AG04450 (cell line): ENCODE results near the gene PKN1. TPM values are rescaled to one million over a fixed set of nuclear protein-coding genes. Genes with fewer than 3 reads are reported as not detected.
"Not testable (repeated sequence)": the region's sequence is repeated elsewhere in the genome, so short reads cannot be mapped to it uniquely, and the experiment has no call there.

Source experiments
- CTCF ChIA-PET: fragments of 300-600, 350-600 bp; formaldehyde crosslinking; extraction: SDS; loops from one replicate; lab custom pipeline; 2022; ENCODE audit warnings: antibody characterized with exemption, inconsistent platforms; lab: Charles Lee
- POLR2A ChIA-PET: fragments of 350-600 bp; formaldehyde crosslinking; extraction: SDS; loops from one replicate; lab custom pipeline; 2021; ENCODE audit warnings: antibody characterized with exemption, inconsistent platforms; lab: Yijun Ruan, JAX
- DNase-seq: peaks from one replicate; pipeline ENCODE4 v3.0.0-alpha.2; 2011; ENCODE audit warnings: low read depth, low spot score
- H3K27ac ChIP-seq: one replicate; pipeline ENCODE4 v1.5.1; 2012; ENCODE audit warnings: low read depth, low read length, control low read depth
- H3K27me3 ChIP-seq: one replicate; pipeline ENCODE4 v1.6.0; 2012; ENCODE audit warnings: low read length; ENCODE audit not compliant: control insufficient read depth, insufficient read depth
- H3K4me3 ChIP-seq: 2 replicates; pipeline ENCODE4 v1.5.1; 2011; ENCODE audit warnings: mild to moderate bottlenecking, low read depth, low read length, control low read depth
- H3K9me3 ChIP-seq: 2 replicates; pipeline ENCODE4 v1.5.1; 2012; ENCODE audit warnings: low read length; ENCODE audit not compliant: control insufficient read depth, insufficient read depth
- polyA plus RNA-seq: library from polyadenylated mRNA; depleted of rRNA; stranded (reverse); fragments of >200 nt; gene quantifications from 2 replicates; pipeline ENCODE4 v1.2.3, GENCODE V29; 2011
- TF ChIP-seq, protein P1 (sequence below): IDR thresholded peaks from 2 replicates; pipeline ENCODE4 v1.5.1; 2011; ENCODE audit warnings: low read depth, low read length, control low read depth, inconsistent platforms

PKN1 gene
- polyA plus RNA-seq, 1 experiment: 37.5 TPM

DNA sequence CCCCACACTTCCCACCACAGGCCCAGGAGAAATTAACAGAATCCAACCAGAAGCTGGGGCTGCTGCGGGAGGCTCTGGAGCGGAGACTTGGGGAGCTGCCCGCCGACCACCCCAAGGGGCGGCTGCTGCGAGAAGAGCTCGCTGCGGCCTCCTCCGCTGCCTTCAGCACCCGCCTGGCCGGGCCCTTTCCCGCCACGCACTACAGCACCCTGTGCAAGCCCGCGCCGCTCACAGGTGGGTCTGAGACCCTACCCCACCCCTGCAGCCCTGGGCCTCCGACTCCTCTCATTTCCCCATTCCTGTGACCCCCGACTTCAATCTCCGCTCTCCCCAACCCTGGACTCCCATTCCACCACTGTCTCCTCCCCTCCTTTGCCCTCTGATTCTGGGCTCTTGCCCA lies 17.8 kb downstream of the PKN1 start:
- H3K4me3 ChIP-seq: no peak overlapping the region
- H3K9me3 ChIP-seq: peaks cover 10% of the 10 kb centered on the region; the same call in 1 of the 2 replicates
- DNase-seq: no peak
- no peaks in the 10 kb centered on the region for H3K27me3 ChIP-seq
- POLR2A ChIA-PET: no interaction called here
- CTCF ChIA-PET: interaction anchor here (1.5 kb wide), 1 partner anchor 29 kb away, joined by 5 read pairs; no protein-coding TSS in a partner anchor
- H3K27ac ChIP-seq: no peak overlapping the region
- TF ChIP-seq, protein P1, sequence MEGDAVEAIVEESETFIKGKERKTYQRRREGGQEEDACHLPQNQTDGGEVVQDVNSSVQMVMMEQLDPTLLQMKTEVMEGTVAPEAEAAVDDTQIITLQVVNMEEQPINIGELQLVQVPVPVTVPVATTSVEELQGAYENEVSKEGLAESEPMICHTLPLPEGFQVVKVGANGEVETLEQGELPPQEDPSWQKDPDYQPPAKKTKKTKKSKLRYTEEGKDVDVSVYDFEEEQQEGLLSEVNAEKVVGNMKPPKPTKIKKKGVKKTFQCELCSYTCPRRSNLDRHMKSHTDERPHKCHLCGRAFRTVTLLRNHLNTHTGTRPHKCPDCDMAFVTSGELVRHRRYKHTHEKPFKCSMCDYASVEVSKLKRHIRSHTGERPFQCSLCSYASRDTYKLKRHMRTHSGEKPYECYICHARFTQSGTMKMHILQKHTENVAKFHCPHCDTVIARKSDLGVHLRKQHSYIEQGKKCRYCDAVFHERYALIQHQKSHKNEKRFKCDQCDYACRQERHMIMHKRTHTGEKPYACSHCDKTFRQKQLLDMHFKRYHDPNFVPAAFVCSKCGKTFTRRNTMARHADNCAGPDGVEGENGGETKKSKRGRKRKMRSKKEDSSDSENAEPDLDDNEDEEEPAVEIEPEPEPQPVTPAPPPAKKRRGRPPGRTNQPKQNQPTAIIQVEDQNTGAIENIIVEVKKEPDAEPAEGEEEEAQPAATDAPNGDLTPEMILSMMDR: no peak

DNA sequence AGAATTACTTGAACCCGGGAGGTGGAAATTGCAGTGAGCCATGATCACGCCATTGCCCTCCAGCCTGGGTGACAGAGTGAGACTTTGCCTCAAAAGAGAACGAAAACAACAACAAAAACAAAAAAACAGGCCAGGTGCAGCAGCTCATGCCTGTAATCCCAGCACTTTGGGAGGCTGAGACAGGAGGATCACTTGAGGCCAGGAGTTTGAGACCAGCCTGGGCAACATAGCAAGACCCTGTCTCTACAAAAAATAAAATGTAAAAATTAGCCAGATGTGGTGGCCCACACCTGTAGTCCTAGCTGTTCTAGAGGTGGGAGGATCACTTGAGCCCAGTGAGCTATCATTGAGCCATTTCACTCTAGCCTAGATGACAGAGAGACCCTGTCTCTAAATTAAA lies 19.2 kb downstream of the PKN1 start:
- POLR2A ChIA-PET, H3K27ac ChIP-seq, H3K9me3 ChIP-seq, H3K27me3 ChIP-seq, H3K4me3 ChIP-seq, DNase-seq: not testable (repeated sequence)
- CTCF ChIA-PET: interaction anchor here (0.6 kb wide), 1 partner anchor 20 kb away, joined by 4 read pairs; no protein-coding TSS in a partner anchor

DNA sequence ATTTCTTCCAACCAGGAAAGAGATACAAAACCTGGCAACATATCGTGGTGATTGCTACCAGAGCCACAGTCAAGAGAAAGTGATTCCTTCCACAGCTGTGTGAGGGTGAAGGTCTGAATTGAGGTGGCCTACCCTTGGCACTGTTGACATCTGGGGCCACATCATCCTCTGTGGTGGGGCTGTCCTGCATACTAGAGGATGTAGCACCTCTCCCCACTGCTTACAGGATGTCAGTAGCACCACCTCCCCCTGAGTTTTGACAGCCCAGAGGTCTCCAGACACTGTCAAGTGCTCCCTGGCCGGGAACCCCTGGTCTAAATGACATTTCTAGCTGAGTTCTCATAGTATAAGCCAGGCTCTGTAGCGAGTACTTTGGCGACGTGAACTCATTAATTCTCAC lies 26.6 kb downstream of the PKN1 start:
- ChIA-PET CTCF (interaction anchor here (0.6 to 0.9 kb wide), 4 partner anchors 21 to 1058 kb away, joined by 3 to 4 read pairs (median 4); no protein-coding TSS in a partner anchor), POLR2A (no interaction called here)
- TF ChIP-seq, protein P1: no peak
- no peak for DNase-seq
- H3K27me3 ChIP-seq: no peaks in the 10 kb centered on the region
- H3K4me3 ChIP-seq: no peak overlapping the region
- no peaks in the 10 kb centered on the region for H3K9me3 ChIP-seq
- H3K27ac ChIP-seq: no peak overlapping the region

DNA sequence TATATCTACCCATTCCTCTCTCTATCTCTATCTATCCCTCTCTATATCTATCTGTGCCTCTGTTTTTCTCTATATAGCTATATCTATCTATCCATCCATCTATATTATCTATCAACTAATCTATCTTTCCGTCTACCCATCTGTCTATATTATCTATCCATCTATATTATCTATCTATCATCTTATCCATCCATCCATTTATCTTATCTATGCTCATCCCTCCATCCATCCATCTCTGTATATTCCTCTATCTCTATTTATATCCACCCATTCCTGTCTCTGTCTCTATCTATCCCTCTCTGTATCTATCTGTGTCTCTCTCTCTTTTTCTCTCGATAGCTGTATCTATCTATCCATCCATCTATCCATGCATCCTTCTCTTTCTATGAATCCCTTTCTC lies 27.8 kb downstream of the PKN1 start:
- Histone ChIP-seq H3K27me3 (no peaks in the 10 kb centered on the region), H3K27ac (no peak overlapping the region), H3K4me3 (no peak overlapping the region), H3K9me3 (no peaks in the 10 kb centered on the region)
- no peak for DNase-seq
- POLR2A ChIA-PET: no interaction called here
- CTCF ChIA-PET: no interaction called here
- TF ChIP-seq, protein P1: no peak

DNA sequence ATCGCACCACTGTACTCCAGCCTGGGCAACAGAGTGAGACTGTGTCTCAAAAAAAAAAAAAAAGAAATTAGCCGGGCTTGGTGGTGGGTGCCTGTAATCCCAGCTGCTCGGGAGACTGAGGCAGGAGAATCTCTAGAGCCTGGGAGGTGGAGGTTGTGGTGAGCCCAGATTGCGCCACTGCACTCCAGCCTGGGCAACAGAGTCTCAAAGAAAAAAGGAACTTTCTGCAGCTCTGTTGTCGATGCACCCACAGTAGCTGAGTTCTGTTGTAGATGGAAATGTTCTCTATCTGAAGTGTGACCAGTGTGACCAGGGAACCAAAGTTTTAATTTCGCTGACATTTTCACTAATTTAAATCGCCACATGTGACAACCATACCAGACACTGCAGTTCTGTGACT lies 29.3 kb downstream of the PKN1 start:
- POLR2A ChIA-PET, H3K27ac ChIP-seq, H3K4me3 ChIP-seq, DNase-seq, H3K27me3 ChIP-seq, CTCF ChIA-PET, H3K9me3 ChIP-seq: not testable (repeated sequence)

DNA sequence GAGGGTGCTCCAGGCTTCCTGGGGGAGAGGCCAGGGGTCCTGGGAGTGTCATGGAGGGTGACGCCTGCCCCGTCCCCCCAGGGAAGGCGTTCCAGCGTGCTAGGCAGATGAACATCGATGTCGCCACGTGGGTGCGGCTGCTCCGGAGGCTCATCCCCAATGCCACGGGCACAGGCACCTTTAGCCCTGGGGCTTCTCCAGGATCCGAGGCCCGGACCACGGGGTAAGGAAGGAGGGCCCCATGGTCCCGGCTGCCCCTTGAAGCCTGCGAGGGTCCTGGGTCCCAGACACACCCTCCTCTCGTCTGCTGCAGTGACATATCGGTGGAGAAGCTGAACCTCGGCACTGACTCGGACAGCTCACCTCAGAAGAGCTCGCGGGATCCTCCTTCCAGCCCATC lies 30.6 kb downstream of the PKN1 start:
- CTCF ChIA-PET: no interaction called here
- H3K4me3 ChIP-seq: no peak overlapping the region
- no peaks in the 10 kb centered on the region for H3K9me3 ChIP-seq
- POLR2A ChIA-PET: no interaction called here
- TF ChIP-seq, protein P1: no peak
- no peak overlapping the region for H3K27ac ChIP-seq
- DNase-seq: no peak
- no peaks in the 10 kb centered on the region for H3K27me3 ChIP-seq
